Tibial artery (tissue), 4 donors: ENCODE measurements around the gene PXYLP1.

Source experiments
- DNase-seq, 2 donors: peaks; one replicate each; pipeline ENCODE4 v3.0.0-alpha.2; 2019
- H3K27ac ChIP-seq, 2 donors: fragments of 200-600 bp; sonication (generic) in 1 of 2; 1 replicate in 1 of 2; 2 replicates in 1 of 2; pipeline ENCODE4 v1.5.1; 2018 to 2019; ENCODE audit warnings: mild to moderate bottlenecking in 1 of 2
- H3K27me3 ChIP-seq, 2 donors: fragments of 200-600 bp; sonication (generic) in 1 of 2; one replicate each; pipeline versions ENCODE4 v1.5.1 to v1.6.0; 2016 to 2019
- H3K36me3 ChIP-seq, 3 donors: fragments of 200-600 bp; sonication (generic) in 2 of 3; one replicate each; pipeline ENCODE4 v1.5.1; 2016 to 2019; ENCODE audit warnings: mild to moderate bottlenecking in 2 of 3
- H3K4me1 ChIP-seq, 4 donors: fragments of 200-600 bp; sonication (generic) in 2 of 4; 1 replicate in 3 of 4; 2 replicates in 1 of 4; pipeline ENCODE4 v1.5.1; 2016 to 2019
- H3K4me3 ChIP-seq, 2 donors: fragments of 200-600 bp; sonication (generic) in 1 of 2; 1 replicate in 1 of 2; 2 replicates in 1 of 2; pipeline ENCODE4 v1.5.1; 2018 to 2019; ENCODE audit warnings: mild to moderate bottlenecking in 2 of 2
- H3K9me3 ChIP-seq, 3 donors: fragments of 200-600 bp; sonication (generic) in 1 of 3; one replicate each; pipeline ENCODE4 v1.5.1; 2016 to 2019
- CTCF ChIP-seq, 2 experiments: fragments of 200-600 bp in 1 of 2; fragments of 450-650 bp in 1 of 2; IDR thresholded peaks; one replicate each; pipeline ENCODE4 v1.5.1; 2017 to 2019; ENCODE audit warnings: antibody characterized with exemption in 2 of 2, mild to moderate bottlenecking in 1 of 2, moderate library complexity in 1 of 2
- intact Hi-C: fragments of 100-400 bp; cut with DNase I; formaldehyde crosslinking; loops from one replicate; pipeline ENCODE4 v1.15.0; 2023; ENCODE audit warnings: low total_unique reads

Gene PXYLP1

GRCh38 chr3:141343865-141344271 lies 112.2 kb downstream of the PXYLP1 start:
- Histone ChIP-seq H3K9me3 (no peaks in the 10 kb centered on the region), H3K27ac (no peak overlapping the region), H3K27me3 (no peaks in the 10 kb centered on the region), H3K36me3 (no peaks in the 10 kb centered on the region), H3K4me3 (no peak overlapping the region), H3K4me1 (no peaks in the 10 kb centered on the region)
- TF ChIP-seq CTCF (IDR thresholded peaks at IDR 0.05), result no peak
- intact Hi-C loops, result no loop called here
- DNase-seq, result no peak
